PC-3 (cell line): Measurements from ENCODE around the gene ARHGAP15. TPM values are rescaled to one million over a fixed set of nuclear protein-coding genes. Genes with fewer than 3 reads are reported as not detected.
A peak's percentile ranks its signal among the peaks of the same experiment; 100 is the strongest.

Source experiments
- ATAC-seq: fragments of 200-7000 bp; cut with Tn5 transposase; 2 replicates; pipeline ENCODE4 v1.9.1; 2020; ENCODE audit warnings: mild to moderate bottlenecking, moderate library complexity
- BruUV-seq: library from RNA; stranded (reverse); fragments of 400-500 nt; replicated peaks from 2 replicates; lab custom pipeline; 2021; lab: Mats Ljungman, UMichigan
- CTCF ChIA-PET: fragments of 300-600 bp; sonication (Branson Sonifier 250); formaldehyde crosslinking; loops from one replicate; lab custom pipeline; 2022; ENCODE audit warnings: antibody characterized with exemption; lab: Charles Lee
- POLR2A ChIA-PET: fragments of 300-600 bp; sonication (Branson Sonifier 250); formaldehyde crosslinking; loops from one replicate; lab custom pipeline; 2022; ENCODE audit warnings: antibody characterized with exemption; ENCODE audit not compliant: unreplicated experiment; lab: Charles Lee
- DNase-seq: peaks from one replicate; pipeline ENCODE4 v3.0.0-alpha.2; 2015
- H2AFZ ChIP-seq: fragments of 300-600 bp; sonication (generic); 2 replicates; pipeline ENCODE4 v1.6.0; 2016; ENCODE audit warnings: antibody characterized with exemption, low read length
- H3F3A ChIP-seq: fragments of 300-600 bp; sonication (generic); one replicate; pipeline ENCODE4 v1.6.0; 2017; ENCODE audit warnings: antibody characterized with exemption, low read length, control low read depth, mild to moderate bottlenecking; ENCODE audit not compliant: unreplicated experiment
- H3K27ac ChIP-seq: fragments of 300-600 bp; sonication (generic); 2 replicates; pipeline ENCODE4 v1.5.1; 2016; ENCODE audit warnings: mild to moderate bottlenecking, low read length
- H3K27me3 ChIP-seq: fragments of 300-600 bp; sonication (generic); 2 replicates; pipeline ENCODE4 v1.6.1; 2016; ENCODE audit warnings: low read length, mixed read lengths
- H3K36me3 ChIP-seq: fragments of 300-600 bp; sonication (generic); 2 replicates; pipeline ENCODE4 v1.6.1; 2016; ENCODE audit warnings: low read depth, mixed run types, low read length, mixed read lengths
- H3K4me1 ChIP-seq: fragments of 300-600 bp; sonication (generic); 2 replicates; pipeline ENCODE4 v1.5.1; 2016; ENCODE audit warnings: low read length; ENCODE audit not compliant: insufficient read depth
- H3K4me2 ChIP-seq: fragments of 300-600 bp; sonication (generic); 2 replicates; pipeline ENCODE4 v1.6.0; 2016; ENCODE audit warnings: low read length
- H3K4me3 ChIP-seq: fragments of 300-600 bp; sonication (generic); 2 replicates; pipeline ENCODE4 v1.5.1; 2016; ENCODE audit warnings: mild to moderate bottlenecking, low read length, mixed read lengths
- H3K79me2 ChIP-seq: fragments of 300-600 bp; sonication (generic); 2 replicates; pipeline ENCODE4 v1.6.1; 2017; ENCODE audit warnings: low read length, mixed read lengths
- H3K9ac ChIP-seq: fragments of 300-600 bp; sonication (generic); 2 replicates; pipeline ENCODE4 v1.6.0; 2016; ENCODE audit warnings: mild to moderate bottlenecking, low read length
- H3K9me2 ChIP-seq: fragments of 300-600 bp; sonication (generic); replicated peaks from 2 replicates; pipeline ENCODE4 v1.6.1; 2016; ENCODE audit warnings: mixed run types, low read length, mixed read lengths
- H3K9me3 ChIP-seq: fragments of 300-600 bp; sonication (generic); 2 replicates; pipeline ENCODE4 v1.6.1; 2016; ENCODE audit warnings: low read length, mixed read lengths
- H4K20me1 ChIP-seq: fragments of 300-600 bp; sonication (generic); 2 replicates; pipeline ENCODE4 v1.6.1; 2016; ENCODE audit warnings: low read length, mixed read lengths
- CTCF ChIP-seq: fragments of 300-600 bp; sonication (generic); conservative IDR thresholded peaks from 2 replicates; pipeline ENCODE4 v1.5.1; 2017; ENCODE audit warnings: antibody characterized with exemption, low read depth, mild to moderate bottlenecking, low read length
- EZH2 ChIP-seq: fragments of 300-600 bp; sonication (generic); IDR thresholded peaks from one replicate; pipeline ENCODE4 v1.6.1; 2017; ENCODE audit warnings: antibody characterized with exemption, mild to moderate bottlenecking, low read length; ENCODE audit not compliant: unreplicated experiment
- EZH2phosphoT487 ChIP-seq: fragments of 300-600 bp; sonication (generic); IDR thresholded peaks from 2 replicates; pipeline ENCODE4 v1.6.1; 2018; ENCODE audit warnings: mild to moderate bottlenecking, antibody characterized with exemption, low read length, borderline replicate concordance
- intact Hi-C: fragments of 100-400 bp; cut with micrococcal nuclease; formaldehyde crosslinking; loops from 2 replicates; pipeline ENCODE4 v1.9.0; 2023
- total RNA-seq: library from RNA; depleted of rRNA; stranded (reverse); fragments of >200 nt; gene quantifications from 2 replicates; pipeline ENCODE4 v1.2.3, GENCODE V29; 2014

The ARHGAP15 gene
- total RNA-seq, 1 experiment from 2014 or later, result not detected

- H3K9ac ChIP-seq, result no peak overlapping the region
- no peak overlapping the region for H3K4me3 ChIP-seq
- ATAC-seq (no peak; the same call in 1 of the 2 replicates), DNase-seq (peak; percentile 16)
- POLR2A ChIA-PET, result no interaction called here
- H3K4me1 ChIP-seq, result 0 out of 2 replicates have a peak, but pooled peaks cover 6% of the 10 kb centered on the region
- H3K4me2 ChIP-seq, result no peak overlapping the region
- H3F3A ChIP-seq, result no peaks in the 10 kb centered on the region
- H3K9me2 ChIP-seq, result no peaks in the 10 kb centered on the region
- H2AFZ ChIP-seq, result no peak overlapping the region
- H3K9me3 ChIP-seq, result no peaks in the 10 kb centered on the region
- no peaks in the 10 kb centered on the region for H4K20me1 ChIP-seq
- intact Hi-C loops, result no loop called here
- H3K36me3 ChIP-seq, result no peaks in the 10 kb centered on the region
- H3K27ac ChIP-seq, result no peak overlapping the region
- H3K27me3 ChIP-seq, result no peaks in the 10 kb centered on the region
- CTCF ChIA-PET, result no interaction called here
- no peak for TF ChIP-seq CTCF
- no peak for TF ChIP-seq EZH2
- TF ChIP-seq EZH2phosphoT487, result no peak
- BruUV-seq, result no TSS peak
- H3K79me2 ChIP-seq, result no peaks in the 10 kb centered on the region
Measured at GRCh38 chr2:143453981-143454511, 324.8 kb downstream of the ARHGAP15 start.

GRCh38 chr2:143455317-143455716 is 326.1 kb downstream of the ARHGAP15 start:
- H3K9ac ChIP-seq, result no peak overlapping the region
- ChIA-PET CTCF (no interaction called here), POLR2A (no interaction called here)
- DNase-seq (no peak), ATAC-seq (no peak)
- no peaks in the 10 kb centered on the region for H3K9me2 ChIP-seq
- H3K79me2 ChIP-seq, result no peaks in the 10 kb centered on the region
- no TSS peak for BruUV-seq
- no peaks in the 10 kb centered on the region for H3K27me3 ChIP-seq
- H3K36me3 ChIP-seq, result no peaks in the 10 kb centered on the region
- no peak overlapping the region for H3K4me3 ChIP-seq
- H4K20me1 ChIP-seq, result no peaks in the 10 kb centered on the region
- H3K9me3 ChIP-seq, result no peaks in the 10 kb centered on the region
- TF ChIP-seq EZH2 (no peak), EZH2phosphoT487 (no peak), CTCF (no peak)
- H3K4me1 ChIP-seq, result 0 out of 2 replicates have a peak, but pooled peaks cover 6% of the 10 kb centered on the region
- H2AFZ ChIP-seq, result no peak overlapping the region
- H3K27ac ChIP-seq, result no peak overlapping the region
- intact Hi-C loops, result no loop called here
- no peak overlapping the region for H3K4me2 ChIP-seq
- no peaks in the 10 kb centered on the region for H3F3A ChIP-seq

- H3K9me3 ChIP-seq, result no peaks in the 10 kb centered on the region
- DNase-seq (no peak), ATAC-seq (no peak)
- H3K4me1 ChIP-seq, result no peaks in the 10 kb centered on the region
- no TSS peak for BruUV-seq
- no peaks in the 10 kb centered on the region for H3K9me2 ChIP-seq
- H3K79me2 ChIP-seq, result no peaks in the 10 kb centered on the region
- no peak overlapping the region for H2AFZ ChIP-seq
- no peak overlapping the region for H3K9ac ChIP-seq
- H3F3A ChIP-seq, result no peaks in the 10 kb centered on the region
- intact Hi-C loops, result no loop called here
- H3K36me3 ChIP-seq, result no peaks in the 10 kb centered on the region
- no peak overlapping the region for H3K4me3 ChIP-seq
- no peaks in the 10 kb centered on the region for H3K27me3 ChIP-seq
- H4K20me1 ChIP-seq, result no peaks in the 10 kb centered on the region
- no peak overlapping the region for H3K4me2 ChIP-seq
- H3K27ac ChIP-seq, result no peak overlapping the region
- ChIA-PET CTCF (no interaction called here), POLR2A (no interaction called here)
- no peak for TF ChIP-seq EZH2phosphoT487
- no peak for TF ChIP-seq EZH2
- no peak for TF ChIP-seq CTCF
Measured at GRCh38 chr2:143458258-143459190, 329.3 kb downstream of the ARHGAP15 start.
